ENCODE results near the gene CDC34. TPM values are rescaled to one million over a fixed set of nuclear protein-coding genes. Genes with fewer than 3 reads are reported as not detected.

The CDC34 gene
- total RNA-seq, 1 donor from 2014 or later = 111 TPM

- Mint-ChIP-seq H3K9me3 (peaks cover 1% of the 10 kb centered on the region), H3K36me3 (ENCODE audit: low read depth) (no peaks in the 10 kb centered on the region)
These were observed 45.9 kb upstream of the CDC34 start for GRCh38 chr19:485583-486236.

GRCh38 chr19:488505-489417 is 42.8 kb upstream of the CDC34 start:
- peaks cover 4% of the 10 kb centered on the region for H3K36me3 Mint-ChIP-seq (ENCODE audit: low read depth)
- H3K27ac Mint-ChIP-seq (ENCODE audit: unreplicated experiment) = peak overlapping the region; percentile 83
- H3K4me1 Mint-ChIP-seq = peaks cover 35% of the 10 kb centered on the region
- peak; percentile 22 for TF ChIP-seq CTCF (conservative IDR thresholded peaks at IDR 0.05)
- no peaks in the 10 kb centered on the region for H3K9me3 Mint-ChIP-seq
- peaks cover 7% of the 10 kb centered on the region for H3K27me3 Mint-ChIP-seq (ENCODE audit: low read depth)
- peak; percentile 91 for DNase-seq (ENCODE audit: low read depth, low spot score)
- peak overlapping the region; percentile 84 for H3K4me3 Mint-ChIP-seq

More at GRCh38 chr19:485583-486236, 45.9 kb upstream of the CDC34 start:
- peak overlapping the region; percentile 86 for H3K4me3 Mint-ChIP-seq
- peak; percentile 68 for DNase-seq (ENCODE audit: low read depth, low spot score)
- peak overlapping the region; percentile 99 for H3K27ac Mint-ChIP-seq (ENCODE audit: unreplicated experiment)
- no peak for TF ChIP-seq CTCF (conservative IDR thresholded peaks at IDR 0.05)
- peaks cover 20% of the 10 kb centered on the region for H3K27me3 Mint-ChIP-seq (ENCODE audit: low read depth)
- H3K4me1 Mint-ChIP-seq = peaks cover 42% of the 10 kb centered on the region

GRCh38 chr19:489418-490196 is 42.0 kb upstream of the CDC34 start:
- peaks cover 5% of the 10 kb centered on the region for H3K36me3 Mint-ChIP-seq (ENCODE audit: low read depth)
- peak overlapping the region; percentile 82 for H3K4me3 Mint-ChIP-seq
- no peak overlapping the region for H3K27ac Mint-ChIP-seq (ENCODE audit: unreplicated experiment)
- H3K4me1 Mint-ChIP-seq = peaks cover 37% of the 10 kb centered on the region
- H3K9me3 Mint-ChIP-seq = no peaks in the 10 kb centered on the region
- H3K27me3 Mint-ChIP-seq (ENCODE audit: low read depth) = peaks cover 7% of the 10 kb centered on the region
- TF ChIP-seq CTCF (conservative IDR thresholded peaks at IDR 0.05) = no peak
- DNase-seq (ENCODE audit: low read depth, low spot score) = no peak

- Mint-ChIP-seq H3K4me3 (no peak overlapping the region), H3K27ac (ENCODE audit: unreplicated experiment) (no peak overlapping the region), H3K4me1 (peaks cover 22% of the 10 kb centered on the region), H3K9me3 (no peaks in the 10 kb centered on the region), H3K27me3 (ENCODE audit: low read depth) (peaks cover 15% of the 10 kb centered on the region), H3K36me3 (ENCODE audit: low read depth) (peaks cover 5% of the 10 kb centered on the region)
- no peak for TF ChIP-seq CTCF (conservative IDR thresholded peaks at IDR 0.05)
- no peak for DNase-seq (ENCODE audit: low read depth, low spot score)
These were observed 40.3 kb upstream of the CDC34 start for GRCh38 chr19:491146-491741.

- Mint-ChIP-seq H3K27ac (ENCODE audit: unreplicated experiment) (no peak overlapping the region), H3K4me1 (peaks cover 16% of the 10 kb centered on the region), H3K36me3 (ENCODE audit: low read depth) (peaks cover 5% of the 10 kb centered on the region), H3K27me3 (ENCODE audit: low read depth) (peaks cover 16% of the 10 kb centered on the region), H3K9me3 (no peaks in the 10 kb centered on the region), H3K4me3 (no peak overlapping the region)
- DNase-seq (ENCODE audit: low read depth, low spot score) = no peak
- no peak for TF ChIP-seq CTCF (conservative IDR thresholded peaks at IDR 0.05)
These were observed 39.4 kb upstream of the CDC34 start for GRCh38 chr19:492091-492531.

All from neural crest cell (in vitro differentiated cells).